Esophagus mucosa (tissue), 1 donor: ENCODE measurements around the gene PLEKHA8. TPM values are rescaled to one million over a fixed set of nuclear protein-coding genes. Genes with fewer than 3 reads are reported as not detected.

ENCODE experiments used
- ATAC-seq: fragments of 200-7000 bp; cut with Tn5 transposase; one replicate; pipeline ENCODE4 v1.9.1; 2020
- total RNA-seq: library from RNA; stranded (reverse); gene quantifications from one replicate; pipeline ENCODE4 v1.2.4, GENCODE V29; 2023
- donor health status: DM: yes; HTN: yes; CAD: no.

The PLEKHA8 gene
- total RNA-seq, 1 donor from 2014 or later: 5.7 TPM

DNA sequence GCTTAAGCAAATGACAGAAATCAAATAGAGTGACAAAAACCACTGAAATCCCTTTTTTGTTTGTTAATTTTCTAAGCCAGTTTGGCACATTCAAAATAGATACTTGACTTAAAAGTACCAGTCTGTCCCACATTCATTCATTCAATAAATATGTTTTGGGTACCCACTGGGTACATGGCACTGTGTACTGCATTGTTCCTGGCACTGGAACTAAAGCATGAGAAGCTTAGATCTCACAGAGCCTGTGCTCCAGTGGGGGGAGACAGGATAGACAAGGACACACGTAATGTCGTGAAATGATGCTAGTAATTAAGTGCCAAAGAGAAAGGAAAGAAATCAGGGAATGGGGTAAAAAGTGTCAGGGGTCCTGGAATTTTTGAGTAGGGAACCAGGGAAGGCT lies 119.6 kb downstream of the PLEKHA8 start:
- ATAC-seq: no peak

GRCh38 chr7:30148426-30148825 lies 120.2 kb downstream of the PLEKHA8 start:
- no peak for ATAC-seq

DNA sequence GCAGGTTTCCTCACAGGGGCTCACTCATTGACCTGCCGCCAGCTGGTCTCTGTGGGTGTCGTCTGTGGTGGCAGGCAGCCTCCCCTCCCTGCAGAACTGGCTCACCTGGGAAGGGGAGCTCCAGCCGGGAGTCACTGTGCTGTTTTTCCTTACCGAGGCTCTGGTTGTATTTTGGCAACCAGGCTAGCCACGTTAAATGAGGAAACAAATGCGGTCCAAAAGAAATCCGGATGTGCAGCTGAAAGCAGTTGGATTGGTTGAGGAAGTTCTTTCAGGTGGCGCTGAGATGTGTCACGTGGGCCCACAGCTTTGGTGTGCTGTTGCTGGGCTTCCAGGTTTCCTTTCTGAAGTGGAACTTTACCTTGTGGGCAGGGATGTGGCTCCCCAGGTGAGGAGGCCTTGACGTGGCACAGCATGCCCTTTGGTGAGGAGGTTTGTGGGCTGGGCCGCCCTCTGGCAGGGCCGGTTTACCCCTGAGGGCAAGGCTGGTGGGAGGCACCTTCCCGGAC lies 120.8 kb downstream of the PLEKHA8 start:
- ATAC-seq: peak; percentile 88

GRCh38 chr7:30149640-30150272 lies 121.5 kb downstream of the PLEKHA8 start:
- no peak for ATAC-seq

- ATAC-seq: no peak
Observed at GRCh38 chr7:30150711-30151110, 122.5 kb downstream of the PLEKHA8 start.

- no peak for ATAC-seq
Observed at GRCh38 chr7:30154111-30154587, 125.9 kb downstream of the PLEKHA8 start.

DNA sequence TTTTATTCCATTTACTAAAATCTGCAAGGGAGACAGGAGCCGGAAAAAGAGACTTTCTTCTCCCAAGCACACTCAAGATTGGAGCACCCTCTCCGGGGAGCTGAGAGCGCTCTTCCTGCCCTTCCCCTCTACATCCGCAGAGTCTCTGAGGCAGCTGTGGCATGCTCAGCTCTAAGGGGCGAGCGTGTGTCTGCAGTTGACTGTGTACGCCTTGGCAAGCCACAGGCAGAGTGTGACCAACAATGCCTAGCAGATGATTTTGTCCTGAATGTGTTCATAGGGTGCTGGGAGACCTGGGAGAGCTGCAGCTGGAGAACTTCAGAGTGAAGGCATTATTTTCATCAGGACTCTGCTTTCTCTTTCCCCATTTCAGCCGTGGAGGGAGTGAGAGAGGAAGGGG lies 127.3 kb downstream of the PLEKHA8 start:
- ATAC-seq: no peak

DNA sequence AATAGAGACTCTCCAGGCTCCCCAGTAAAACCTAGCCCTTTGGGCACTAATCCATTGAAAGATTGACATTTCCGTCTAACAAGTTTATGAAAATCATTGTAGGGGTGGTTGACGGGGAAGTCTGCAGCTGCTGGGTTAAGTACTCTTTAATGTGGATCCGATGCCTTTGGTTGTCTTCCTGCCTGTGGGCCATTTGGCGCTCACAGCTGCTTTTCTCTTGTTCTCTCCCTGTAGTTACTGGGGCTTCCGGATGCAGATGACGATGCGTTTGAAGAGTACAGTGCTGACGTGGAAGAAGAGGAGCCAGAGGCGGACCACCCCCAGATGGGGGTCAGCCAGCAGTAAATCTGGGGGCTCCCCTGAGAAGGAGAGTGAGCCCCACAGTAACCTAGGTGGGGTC lies 129.0 kb downstream of the PLEKHA8 start:
- ATAC-seq: no peak

DNA sequence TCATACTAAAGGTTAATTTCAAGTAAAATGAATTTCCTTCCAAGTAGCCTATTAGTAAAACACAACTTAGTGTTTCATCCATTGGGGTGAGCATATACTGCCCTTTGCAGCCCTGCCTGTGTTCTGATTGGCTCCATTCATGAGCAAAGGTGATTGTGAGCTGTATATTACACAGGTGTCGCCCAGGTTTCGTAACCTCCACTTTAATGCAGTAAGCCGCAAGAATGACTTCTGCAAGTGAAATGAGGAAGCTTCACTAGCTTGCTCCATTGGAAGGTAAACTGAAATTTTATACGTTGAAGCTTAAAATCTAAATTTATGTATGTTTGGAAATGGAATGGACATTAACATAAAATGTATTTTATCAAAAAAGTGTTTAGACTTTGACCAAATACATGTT lies 131.0 kb downstream of the PLEKHA8 start:
- ATAC-seq: peak; percentile 67

- peak; percentile 32 for ATAC-seq
Observed at GRCh38 chr7:30159698-30160143, 131.5 kb downstream of the PLEKHA8 start.

DNA sequence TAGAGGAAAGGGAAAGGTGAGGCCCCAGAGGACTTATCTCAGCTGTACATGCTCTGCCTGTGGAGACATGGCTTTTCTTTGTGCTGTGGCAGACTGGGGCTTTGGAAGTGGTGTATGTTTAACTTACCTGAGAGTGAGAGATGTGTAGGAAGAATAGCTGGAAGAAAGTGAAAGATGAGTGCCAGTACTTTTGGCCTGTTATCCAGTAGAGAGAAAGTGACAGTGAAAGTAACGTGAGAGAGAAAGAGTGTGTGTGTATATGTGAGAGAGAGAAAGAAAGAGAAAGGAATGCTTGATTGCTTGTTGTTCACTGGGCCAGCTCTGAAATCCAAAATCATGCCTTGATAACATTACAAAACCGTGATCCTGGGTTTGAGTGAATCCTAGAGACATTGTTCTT lies 132.1 kb downstream of the PLEKHA8 start:
- ATAC-seq: no peak

DNA sequence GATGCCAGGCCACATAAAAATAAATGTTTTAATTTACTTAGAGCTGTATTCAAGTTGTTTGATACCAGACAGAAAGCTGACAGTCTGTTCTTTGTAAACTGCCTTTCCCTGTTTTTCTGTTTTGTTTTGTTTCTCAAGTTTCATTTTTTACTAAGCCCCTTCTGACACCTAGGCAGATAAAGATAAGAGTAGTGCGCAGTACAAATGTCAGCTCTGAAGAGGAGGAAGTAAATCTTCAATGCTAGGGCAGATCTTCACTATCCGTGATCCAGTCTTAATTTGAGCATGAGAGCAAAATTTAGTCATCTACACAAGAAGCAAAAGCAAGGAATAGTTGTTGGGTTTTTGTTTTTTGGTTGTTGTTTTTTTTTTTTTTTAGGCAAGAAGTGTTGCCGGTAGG lies 133.9 kb downstream of the PLEKHA8 start:
- ATAC-seq: no peak

DNA sequence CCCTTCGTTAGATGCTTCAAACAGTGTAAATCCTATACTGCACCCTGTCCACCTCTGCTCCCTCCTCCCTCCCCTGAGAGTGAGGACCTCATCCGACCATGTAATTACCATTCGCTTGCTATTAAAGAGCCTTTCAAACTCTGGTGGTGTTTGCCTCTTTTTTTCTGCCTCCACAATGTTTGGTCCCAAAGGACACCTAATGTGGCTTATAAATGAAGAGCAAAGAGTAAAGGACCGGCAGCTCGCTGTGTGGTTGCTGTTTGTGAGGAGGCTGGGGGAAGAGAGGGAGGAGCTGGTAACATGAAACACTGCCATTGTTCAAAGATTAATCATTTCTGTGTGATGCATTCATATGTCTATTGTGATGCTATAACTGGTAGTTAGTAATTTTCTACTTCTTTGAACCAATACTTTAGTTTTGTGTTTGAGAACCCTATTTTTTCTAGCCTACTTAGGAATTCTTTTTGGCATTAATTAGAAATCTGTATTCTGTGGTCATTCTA lies 134.5 kb downstream of the PLEKHA8 start:
- ATAC-seq: no peak

- ATAC-seq: no peak
Observed at GRCh38 chr7:30163231-30163894, 135.2 kb downstream of the PLEKHA8 start.

DNA sequence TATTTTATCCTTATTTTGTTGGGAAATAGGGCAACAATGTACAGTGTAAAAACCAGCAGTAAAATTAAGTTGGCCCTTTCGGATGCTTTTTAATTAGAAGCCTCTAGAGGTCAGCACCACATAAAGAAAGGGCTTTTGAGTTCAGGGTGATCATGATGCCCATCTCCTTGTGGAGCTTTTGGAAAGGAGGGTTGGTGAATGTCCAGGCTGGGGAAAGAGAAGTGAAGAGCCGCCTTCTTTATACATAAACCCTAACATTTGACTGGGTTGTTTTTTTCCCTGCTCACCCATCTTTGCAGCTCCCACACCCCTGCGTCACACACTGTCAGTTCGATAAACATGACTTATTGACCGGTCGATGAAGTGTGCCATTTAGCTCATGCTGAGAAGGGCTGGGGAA lies 136.4 kb downstream of the PLEKHA8 start:
- peak; percentile 29 for ATAC-seq

DNA sequence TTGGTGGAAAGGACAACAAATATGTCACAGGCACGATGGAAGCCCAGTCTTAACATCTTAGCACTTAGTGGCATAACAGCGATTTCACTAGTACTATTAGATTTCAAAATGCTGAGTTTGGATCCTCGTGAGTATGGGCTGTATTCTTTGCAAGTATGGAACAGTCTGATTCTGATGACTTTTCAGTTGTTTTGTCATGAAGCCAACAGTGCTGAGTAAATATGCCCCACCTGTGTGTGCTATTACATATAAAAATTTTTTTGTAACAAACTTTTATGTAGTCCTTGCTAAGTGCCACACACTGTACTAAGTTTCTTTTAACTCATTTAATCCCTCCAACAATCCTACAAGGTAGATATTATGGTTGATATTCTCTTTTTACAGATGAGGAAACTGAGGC lies 137.4 kb downstream of the PLEKHA8 start:
- no peak for ATAC-seq

DNA sequence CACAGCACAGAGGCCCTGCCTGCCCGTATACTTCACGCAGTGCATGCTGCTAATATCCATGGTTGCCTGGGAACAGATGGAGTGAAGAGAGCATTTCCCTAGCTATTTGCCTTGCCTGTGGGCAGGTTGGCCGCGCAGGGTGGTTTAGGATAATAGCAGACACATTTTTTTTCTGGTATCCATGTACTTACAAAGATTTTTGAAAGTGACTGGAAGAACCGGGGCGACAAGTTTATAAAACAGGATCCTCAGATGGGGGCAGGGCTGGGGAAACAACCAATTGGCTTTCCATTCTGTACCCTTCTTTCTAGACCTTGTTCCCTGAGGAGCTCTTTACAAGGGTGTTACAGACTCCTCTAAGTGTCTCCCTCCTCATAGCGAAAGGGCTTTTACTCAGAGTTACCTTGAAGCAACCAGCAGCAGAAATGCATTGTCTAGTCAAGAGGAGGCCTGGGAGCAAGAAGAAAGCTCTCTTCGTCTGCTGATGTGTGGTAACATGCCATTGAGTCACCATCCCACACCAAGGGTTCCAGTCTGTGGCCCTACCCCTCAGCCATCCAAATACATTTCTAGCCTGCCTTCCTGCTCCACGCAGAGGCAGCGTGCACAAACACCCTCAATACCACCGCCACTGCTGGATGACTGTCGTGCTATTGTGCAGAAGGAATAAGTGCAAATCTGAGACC lies 138.1 kb downstream of the PLEKHA8 start:
- ATAC-seq: peak; percentile 82

GRCh38 chr7:30166841-30167235 lies 138.6 kb downstream of the PLEKHA8 start:
- no peak for ATAC-seq

DNA sequence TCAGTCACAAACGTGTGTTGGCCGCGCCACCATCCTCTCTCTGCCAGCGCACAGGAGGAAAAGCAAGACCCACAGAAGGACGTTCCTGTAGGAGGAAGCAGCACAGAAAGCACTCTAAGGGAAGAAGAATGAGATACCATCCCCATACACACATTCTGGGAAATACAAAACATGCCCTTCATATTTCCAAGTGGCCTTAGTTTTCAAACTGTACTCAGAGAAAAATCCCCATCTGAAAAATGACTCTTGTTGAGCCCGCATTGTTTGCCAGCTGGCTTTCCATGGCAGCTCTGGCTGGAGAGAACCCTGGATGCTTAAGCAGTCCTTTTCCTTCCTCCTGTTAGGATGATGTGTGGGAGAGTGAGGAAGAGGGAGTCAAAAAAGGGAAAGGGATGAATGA lies 139.7 kb downstream of the PLEKHA8 start:
- no peak for ATAC-seq

DNA sequence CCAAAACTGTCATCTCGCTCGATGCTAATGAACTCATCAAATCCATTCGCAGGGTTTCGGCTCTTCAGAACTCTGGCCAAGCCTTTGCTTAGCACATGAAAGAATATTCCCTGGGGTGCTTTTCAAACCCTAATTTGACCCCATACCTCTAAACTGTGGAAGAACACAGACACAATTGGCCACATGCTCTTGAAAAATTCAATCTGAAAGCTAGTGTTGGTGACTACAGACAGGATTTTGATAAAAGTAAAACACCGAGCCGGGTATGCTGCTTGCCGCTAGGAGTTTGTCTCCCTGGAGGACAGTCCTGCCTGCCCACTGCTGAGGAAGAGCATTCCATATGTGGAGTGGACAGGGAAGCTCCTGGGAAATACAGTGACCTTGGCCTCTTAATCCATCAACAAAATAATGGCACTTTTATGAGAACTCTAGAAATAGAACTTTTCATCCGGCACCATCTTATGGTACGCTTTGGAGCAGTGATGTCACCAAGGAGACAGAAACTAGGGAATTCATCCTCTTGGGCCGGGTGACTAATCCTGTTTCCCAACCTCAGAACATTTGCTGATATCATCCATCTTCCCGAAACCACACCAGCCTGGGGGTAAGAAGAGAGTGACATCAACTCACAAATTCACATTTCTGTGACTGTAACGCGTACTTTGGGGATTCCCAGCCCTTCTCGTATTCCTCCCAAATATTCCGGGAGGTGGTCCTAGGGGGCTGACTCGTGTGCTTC lies 140.8 kb downstream of the PLEKHA8 start:
- peak; percentile 30 for ATAC-seq

- ATAC-seq: no peak
Observed at GRCh38 chr7:30169579-30169978, 141.4 kb downstream of the PLEKHA8 start.

- no peak for ATAC-seq
Observed at GRCh38 chr7:30170476-30171205, 142.4 kb downstream of the PLEKHA8 start.
